A549 (cell line): ENCODE data around the gene BNIP3. TPM values are rescaled to one million over a fixed set of nuclear protein-coding genes. Genes with fewer than 3 reads are reported as not detected.

Experiments used
- ATAC-seq, 2 experiments: fragments of 200-7000 bp in 1 of 2; fragments of >200 bp in 1 of 2; cut with Nextera tagmentation in 1 of 2; cut with Tn5 transposase in 1 of 2; 3 replicates each; pipeline versions ENCODE4 v1.8.0 to v1.9.1; 2018 to 2020; ENCODE audit warnings: mild to moderate bottlenecking in 1 of 2, moderate library complexity in 1 of 2
- CTCF ChIA-PET: fragments of 300-600 bp; sonication (Branson Sonifier 250); formaldehyde crosslinking; extraction: SDS; loops from one replicate; lab custom pipeline; 2021; ENCODE audit warnings: antibody characterized with exemption, inconsistent platforms; lab: Yijun Ruan, JAX
- POLR2A ChIA-PET: fragments of 350-600 bp; formaldehyde crosslinking; extraction: SDS; loops from one replicate; lab custom pipeline; 2021; ENCODE audit warnings: antibody characterized with exemption, inconsistent platforms; lab: Yijun Ruan, JAX
- DNase-seq, 2 experiments: peaks; one replicate each; pipeline versions ENCODE4 v3.0.0 to v3.0.0-alpha.2; 2011 to 2016; ENCODE audit warnings: low read depth in 1 of 2, low spot score in 1 of 2
- FAIRE-seq: peaks from 2 replicates; lab custom pipeline; 2011; peaks lifted over from hg19 to GRCh38; lab: Jason Lieb, UNC
- H3K27ac ChIP-seq, 2 experiments: fragments of >200 bp; sonication (Bioruptor Twin); formaldehyde crosslinking; 3 replicates each; pipeline ENCODE4 v1.5.1; 2016 to 2017
- H3K4me1 ChIP-seq: fragments of >200 bp; sonication (Bioruptor Twin); formaldehyde crosslinking; 3 replicates; pipeline ENCODE4 v1.6.1; 2016
- H3K4me2 ChIP-seq: fragments of >200 bp; sonication (Bioruptor Twin); formaldehyde crosslinking; 3 replicates; pipeline ENCODE4 v1.6.1; 2016
- H3K4me3 ChIP-seq: fragments of >200 bp; sonication (Bioruptor Twin); formaldehyde crosslinking; 3 replicates; pipeline ENCODE4 v1.5.1; 2016
- H3K9me3 ChIP-seq: fragments of >200 bp; sonication (Bioruptor Twin); formaldehyde crosslinking; 3 replicates; pipeline ENCODE4 v1.6.1; 2016
- ATOH8 ChIP-seq: fragments of 250-450 bp; sonication (Bioruptor Pico); IDR thresholded peaks from 2 replicates; pipeline ENCODE4 v1.5.0; 2020; ENCODE audit warnings: low read depth, mild to moderate bottlenecking, moderate library complexity
- CEBPB ChIP-seq, 2 experiments: fragments of >200 bp in 1 of 2; sonication (Bioruptor Twin) in 1 of 2; formaldehyde crosslinking in 1 of 2; IDR thresholded peaks; 2 replicates each; pipeline ENCODE4 v1.6.1; 2012 to 2016
- CTCF ChIP-seq: fragments of >200 bp; sonication (Bioruptor Twin); formaldehyde crosslinking; IDR thresholded peaks from 3 replicates; pipeline ENCODE4 v1.5.1; 2016
- E2F6 ChIP-seq: IDR thresholded peaks from 2 replicates; pipeline ENCODE4 v1.6.1; 2012; ENCODE audit warnings: low read depth, borderline replicate concordance
- FOSB ChIP-seq: fragments of 250-450 bp; sonication (Bioruptor Pico); IDR thresholded peaks from 2 replicates; pipeline ENCODE4 v1.5.0; 2020; ENCODE audit warnings: mild to moderate bottlenecking, moderate library complexity
- GATA3 ChIP-seq: IDR thresholded peaks from 2 replicates; pipeline ENCODE4 v1.6.1; 2012; ENCODE audit warnings: borderline replicate concordance
- HDAC2 ChIP-seq: fragments of 200-600 bp; sonication (generic); IDR thresholded peaks from 2 replicates; pipeline ENCODE4 v1.6.1; 2016
- HES2 ChIP-seq: fragments of >200 bp; sonication (Bioruptor Twin); formaldehyde crosslinking; IDR thresholded peaks from 2 replicates; pipeline ENCODE4 v1.6.1; 2016
- HMGXB4 ChIP-seq: fragments of 250-450 bp; sonication (Bioruptor Pico); IDR thresholded peaks from 2 replicates; pipeline ENCODE4 v1.5.0; 2021; ENCODE audit warnings: mild to moderate bottlenecking, moderate library complexity, borderline replicate concordance
- HOXB5 ChIP-seq: fragments of 250-450 bp; sonication (Bioruptor Pico); IDR thresholded peaks from 2 replicates; pipeline ENCODE4 v1.5.0; 2020; ENCODE audit warnings: mild to moderate bottlenecking, moderate library complexity
- KDM1A ChIP-seq: fragments of 200-600 bp; sonication (generic); IDR thresholded peaks from 2 replicates; pipeline ENCODE4 v1.6.1; 2016; ENCODE audit warnings: low read depth, mild to moderate bottlenecking
- MAZ ChIP-seq: fragments of 150-350 bp; IDR thresholded peaks from 2 replicates; pipeline ENCODE4 v1.6.1; 2014; ENCODE audit warnings: antibody characterized with exemption, low read depth, low read length, borderline replicate concordance
- NPAS2 ChIP-seq: fragments of 250-450 bp; sonication (Bioruptor Pico); IDR thresholded peaks from 2 replicates; pipeline ENCODE4 v1.8.0; 2022; ENCODE audit warnings: mild to moderate bottlenecking, moderate library complexity, borderline replicate concordance
- NR3C1 ChIP-seq: fragments of >200 bp; sonication (Bioruptor Twin); formaldehyde crosslinking; IDR thresholded peaks from 3 replicates; pipeline ENCODE4 v1.6.1; 2017
- RCOR1 ChIP-seq: fragments of 150-350 bp; IDR thresholded peaks from 2 replicates; pipeline ENCODE4 v1.6.1; 2014; ENCODE audit warnings: antibody characterized with exemption, low read length, low read depth
- RNF2 ChIP-seq: fragments of 200-600 bp; sonication (generic); IDR thresholded peaks from 2 replicates; pipeline ENCODE4 v1.6.1; 2016; ENCODE audit warnings: low read depth, mild to moderate bottlenecking, antibody characterized with exemption, moderate library complexity, borderline replicate concordance
- USF2 ChIP-seq: fragments of 450-650 bp; IDR thresholded peaks from 2 replicates; pipeline ENCODE4 v1.6.1; 2014; ENCODE audit warnings: antibody characterized with exemption
- ZFP36 ChIP-seq: fragments of 450-650 bp; IDR thresholded peaks from 2 replicates; pipeline ENCODE4 v1.6.1; 2014; ENCODE audit warnings: borderline replicate concordance; ENCODE audit not compliant: partially characterized antibody
- WGBS: methylation state at CpG from one replicate; pipeline ENCODE4 v1.1.6; 2017; ENCODE audit errors: missing lambda C conversion rate; 5-methylcytosine and 5-hydroxymethylcytosine counted together
- polyA plus RNA-seq, 4 experiments: library from polyadenylated mRNA; depleted of rRNA in 3 of 4; stranded (reverse); fragments of >200 nt; fragmentation: RNase III in 1 of 4; extraction: RNeasy Plus Mini Kit Qiagen cat#74134 plus additional on column Dnase treatment in 1 of 4; gene quantifications; 2 replicates in 3 of 4; 3 replicates in 1 of 4; pipeline ENCODE4 v1.2.3, GENCODE V29; 2011 to 2017

The BNIP3 gene
- polyA plus RNA-seq, 2 of the 4 experiments (the other 2 are of a cell fraction): 46.9 to 51.2 TPM

GRCh38 chr10:131961777-131962662 is 19.7 kb downstream of the BNIP3 start:
- DNase-seq (no peak), FAIRE-seq (no peak), ATAC-seq (no peak)
- WGBS: 91% methylated on average over 32 of the region's 32 CpGs
- Histone ChIP-seq H3K4me2 (no peak overlapping the region), H3K4me1 (no peaks in the 10 kb centered on the region), H3K4me3 (no peak overlapping the region), H3K27ac (no peak overlapping the region), H3K9me3 (no peaks in the 10 kb centered on the region)
- TF ChIP-seq USF2 (no peak), CEBPB (IDR thresholded peaks at IDR 0.05) (no peak), RNF2 (no peak), FOSB (CRISPR knock-in tag) (no peak), NR3C1 (no peak), MAZ (no peak), E2F6 (no peak)
- CTCF ChIA-PET: interaction anchor here (0.8 to 1.9 kb wide), 5 partner anchors 15 to 181 kb away, joined by 3 to 10 read pairs (median 5); no protein-coding TSS in a partner anchor
- POLR2A ChIA-PET: no interaction called here

GRCh38 chr10:131961047-131961776 is 20.5 kb downstream of the BNIP3 start:
- ChIA-PET POLR2A (no interaction called here), CTCF (interaction anchor here (0.8 to 1.9 kb wide), 6 partner anchors 15 to 182 kb away, joined by 3 to 10 read pairs (median 4); no protein-coding TSS in a partner anchor)
- FAIRE-seq: no peak
- no peak for DNase-seq
- ATAC-seq: peak in 1 of 2 experiments; percentile 44; a peak in 3 of 6 replicates
- Histone ChIP-seq H3K4me2 (no peak overlapping the region), H3K9me3 (no peaks in the 10 kb centered on the region), H3K27ac (no peak overlapping the region), H3K4me1 (no peaks in the 10 kb centered on the region), H3K4me3 (no peak overlapping the region)
- no peak for TF ChIP-seq RCOR1
- 98% methylated on average over 23 of the region's 26 CpGs for WGBS

GRCh38 chr10:131960631-131961046 is 21.1 kb downstream of the BNIP3 start:
- FAIRE-seq: no peak
- 93% methylated on average over 11 of the region's 18 CpGs for WGBS
- no peak overlapping the region for H3K4me2 ChIP-seq
- no peak overlapping the region for H3K27ac ChIP-seq
- H3K4me3 ChIP-seq: no peak overlapping the region
- DNase-seq: no peak
- POLR2A ChIA-PET: no interaction called here
- no peaks in the 10 kb centered on the region for H3K4me1 ChIP-seq
- peak in 1 of 2 experiments; percentile 33; a peak in 3 of 6 replicates for ATAC-seq
- CTCF ChIA-PET: interaction anchor here (0.7 to 1.9 kb wide), 5 partner anchors 12 to 182 kb away, joined by 3 to 10 read pairs (median 3); no protein-coding TSS in a partner anchor
- H3K9me3 ChIP-seq: no peaks in the 10 kb centered on the region
- TF ChIP-seq HES2 (no peak), HOXB5 (no peak), HDAC2 (no peak), HMGXB4 (CRISPR knock-in tag) (no peak), NPAS2 (no peak), GATA3 (no peak), USF2 (no peak), ZFP36 (no peak), RCOR1 (no peak), RNF2 (no peak), ATOH8 (no peak), CTCF (no peak), KDM1A (no peak)
